ENCODE data around the gene PCID2. TPM values are rescaled to one million over a fixed set of nuclear protein-coding genes. Genes with fewer than 3 reads are reported as not detected.
A peak's percentile ranks its signal among the peaks of the same experiment; 100 is the strongest.

Gene PCID2
- total RNA-seq, 1 donor from 2014 or later = 40.9 TPM

DNA sequence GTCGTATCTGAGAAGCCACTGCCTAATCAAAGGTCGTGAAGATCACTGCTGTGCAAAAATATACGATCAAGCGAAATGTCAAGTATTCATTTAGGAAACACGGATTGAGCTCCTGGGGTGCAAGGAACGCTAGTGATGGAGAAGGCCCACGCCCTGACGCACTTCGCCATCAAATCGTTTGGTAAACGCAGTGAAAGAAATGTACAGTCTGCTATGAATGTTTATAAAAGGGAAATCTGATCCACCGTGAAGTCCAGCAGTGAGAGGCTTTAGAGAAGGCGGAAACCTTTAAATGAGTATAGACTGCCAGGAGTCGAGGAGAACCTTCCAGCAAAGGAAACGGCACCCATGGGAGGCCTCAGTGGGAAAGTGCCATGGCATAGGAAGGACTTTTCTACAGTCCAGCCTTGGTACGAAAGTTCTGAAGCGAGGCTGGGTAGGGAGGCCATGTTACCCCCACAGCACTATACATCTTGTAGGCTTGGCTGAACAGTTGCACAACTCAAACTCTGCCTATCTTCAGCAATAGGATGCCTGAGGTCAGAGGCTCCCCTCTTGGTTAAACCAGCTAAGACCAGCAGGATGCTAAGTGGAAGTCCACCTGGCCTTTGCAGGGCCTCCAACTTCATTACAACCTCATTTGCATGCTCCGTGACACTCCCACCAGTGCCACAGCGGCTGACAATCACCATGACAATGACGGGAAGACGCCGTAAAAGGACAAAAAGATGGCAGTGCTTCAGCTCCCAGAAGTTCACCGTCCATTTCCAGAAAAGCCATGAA lies 20.4 kb downstream of the PCID2 start:
- no peak for DNase-seq (ENCODE audit: low read depth)
- no peak overlapping the region for H3K4me3 ChIP-seq (ENCODE audit: low read depth, low read length)
- no peak for TF ChIP-seq CTCF (conservative IDR thresholded peaks at IDR 0.05; ENCODE audit: low read depth, low read length)

DNA sequence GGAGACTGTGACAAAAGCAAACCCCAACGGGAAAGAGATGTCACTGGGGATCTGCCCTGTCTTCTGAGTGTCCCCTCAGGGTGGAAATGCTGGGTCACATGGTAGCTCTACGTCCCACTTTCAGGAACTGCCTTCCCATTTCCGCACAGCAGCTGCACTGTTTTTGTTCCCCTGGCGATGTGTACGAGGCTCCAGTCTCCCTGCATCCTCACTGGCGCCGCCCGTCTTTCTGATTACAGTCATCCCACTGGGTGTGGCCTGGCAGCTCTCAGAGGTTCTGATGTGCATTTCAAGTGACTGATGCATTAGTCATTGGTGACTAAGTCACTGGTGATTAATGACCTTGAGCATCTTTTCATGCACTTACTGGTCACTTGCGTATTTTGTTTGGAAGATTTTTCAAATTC lies 21.2 kb downstream of the PCID2 start:
- no peak for TF ChIP-seq CTCF (conservative IDR thresholded peaks at IDR 0.05; ENCODE audit: low read depth, low read length)
- DNase-seq (ENCODE audit: low read depth) = peak; percentile 92
- H3K4me3 ChIP-seq (ENCODE audit: low read depth, low read length) = no peak overlapping the region

DNA sequence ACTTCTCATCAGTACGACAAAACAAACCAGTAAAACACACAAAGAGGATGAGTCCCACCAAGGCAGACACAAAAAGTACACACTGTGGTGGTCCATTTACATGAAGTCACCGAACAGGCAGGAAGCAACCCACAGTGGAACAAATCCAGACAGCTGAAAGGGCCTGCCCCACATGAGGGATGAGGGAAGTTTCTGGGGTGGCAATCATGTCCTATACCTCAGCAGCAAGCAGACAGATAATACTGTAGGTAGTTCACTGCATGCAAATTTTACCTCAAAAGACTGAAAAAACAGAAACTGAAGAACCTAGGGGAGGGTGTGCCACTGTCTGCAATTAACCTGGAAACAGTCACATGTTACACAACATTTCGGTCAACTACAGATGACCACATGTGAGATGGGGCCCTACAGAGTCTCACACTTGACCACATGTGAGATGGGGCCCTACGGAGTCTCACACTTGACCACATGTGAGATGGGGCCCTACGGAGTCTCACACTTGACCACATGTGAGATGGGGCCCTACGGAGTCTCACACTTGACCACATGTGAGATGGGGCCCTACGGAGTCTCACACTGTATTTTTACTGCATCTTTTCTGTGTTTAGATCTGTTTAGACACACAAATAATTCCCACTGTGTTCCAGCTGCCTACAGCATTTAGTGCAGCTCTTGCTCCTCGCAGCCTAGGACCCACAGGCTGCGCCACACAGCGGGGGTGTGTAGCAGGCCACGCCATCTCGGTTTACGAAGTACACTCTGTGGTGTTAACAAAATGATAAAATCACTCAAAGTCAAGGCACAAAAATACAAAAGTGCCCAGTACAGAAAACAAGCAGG lies 22.2 kb downstream of the PCID2 start:
- no peak for DNase-seq (ENCODE audit: low read depth)
- no peak overlapping the region for H3K4me3 ChIP-seq (ENCODE audit: low read depth, low read length)
- TF ChIP-seq CTCF (conservative IDR thresholded peaks at IDR 0.05; ENCODE audit: low read depth, low read length) = no peak

- DNase-seq (ENCODE audit: low read depth) = no peak
- H3K4me3 ChIP-seq (ENCODE audit: low read depth, low read length) = no peak overlapping the region
These were observed 23.7 kb downstream of the PCID2 start for GRCh38 chr13:113184568-113185440.

DNA sequence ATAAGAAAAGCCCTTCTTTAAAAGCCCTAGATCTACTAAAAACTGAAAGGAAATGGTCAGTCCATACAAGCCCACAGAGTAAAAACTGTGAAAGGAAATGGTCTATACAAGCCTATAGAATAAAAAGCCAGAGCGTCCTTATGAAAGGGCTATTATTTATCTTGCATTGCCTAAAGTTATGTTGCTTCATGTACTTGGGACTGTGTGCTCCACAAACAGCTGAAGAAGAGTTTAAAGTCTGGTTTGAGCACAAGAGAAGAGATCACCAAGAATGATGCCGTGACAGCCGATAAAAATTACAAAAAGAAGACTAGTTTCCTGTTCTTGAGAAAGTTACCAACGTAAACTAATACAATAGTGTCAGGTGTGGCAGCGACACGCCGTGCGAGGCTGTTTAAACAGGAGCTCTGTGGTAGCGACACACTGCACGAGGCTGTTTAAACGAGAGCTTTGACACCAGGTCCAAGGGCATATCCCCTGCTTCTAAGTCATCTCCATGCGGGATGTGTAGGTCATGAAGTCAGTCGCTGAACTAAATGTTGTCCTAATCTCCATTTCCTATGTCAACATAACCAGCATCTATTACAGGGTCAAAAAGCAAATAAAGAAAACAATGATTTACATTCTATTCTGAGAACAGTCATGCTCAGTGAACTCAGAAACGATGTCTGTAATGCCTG lies 24.9 kb downstream of the PCID2 start:
- H3K4me3 ChIP-seq (ENCODE audit: low read depth, low read length) = no peak overlapping the region
- no peak for DNase-seq (ENCODE audit: low read depth)
- no peak for TF ChIP-seq CTCF (conservative IDR thresholded peaks at IDR 0.05; ENCODE audit: low read depth, low read length)

More at GRCh38 chr13:113184568-113185440, 23.7 kb downstream of the PCID2 start:
- TF ChIP-seq CTCF (conservative IDR thresholded peaks at IDR 0.05; ENCODE audit: low read depth, low read length) = no peak

GRCh38 chr13:113182046-113182445 lies 26.4 kb downstream of the PCID2 start:
- DNase-seq (ENCODE audit: low read depth) = no peak
- H3K4me3 ChIP-seq (ENCODE audit: low read depth, low read length) = no peak overlapping the region
- TF ChIP-seq CTCF (conservative IDR thresholded peaks at IDR 0.05; ENCODE audit: low read depth, low read length) = no peak
